Smooth muscle cell (in vitro differentiated cells): Measurements from ENCODE around the gene MRPS9. TPM values are rescaled to one million over a fixed set of nuclear protein-coding genes. Genes with fewer than 3 reads are reported as not detected.

Experiments
- DNase-seq: peaks from one replicate; lab custom pipeline; 2025; ENCODE audit not compliant: unreplicated experiment; lab: John Stamatoyannopoulos, UW
- H2AFZ ChIP-seq: fragments of 200-600 bp; sonication (generic); 2 replicates; pipeline ENCODE4 v1.6.0; 2016; ENCODE audit warnings: antibody characterized with exemption, low read depth, mild to moderate bottlenecking
- H3F3A ChIP-seq: fragments of 200-600 bp; sonication (generic); 2 replicates; pipeline ENCODE4 v1.6.0; 2017; ENCODE audit warnings: antibody characterized with exemption, low read depth
- H3K27ac ChIP-seq: fragments of 200-600 bp; sonication (generic); 2 replicates; pipeline ENCODE4 v1.5.1; 2016; ENCODE audit warnings: low read depth, mild to moderate bottlenecking
- H3K27me3 ChIP-seq: fragments of 200-600 bp; sonication (generic); 2 replicates; pipeline ENCODE4 v1.6.1; 2016; ENCODE audit warnings: low read depth, mild to moderate bottlenecking
- H3K36me3 ChIP-seq: fragments of 200-600 bp; sonication (generic); 2 replicates; pipeline ENCODE4 v1.5.1; 2016; ENCODE audit warnings: low read depth
- H3K4me1 ChIP-seq: fragments of 200-600 bp; sonication (generic); 2 replicates; pipeline ENCODE4 v1.5.1; 2016; ENCODE audit warnings: low read depth
- H3K4me2 ChIP-seq: fragments of 200-600 bp; sonication (generic); 2 replicates; pipeline ENCODE4 v1.6.0; 2016; ENCODE audit warnings: mild to moderate bottlenecking
- H3K4me3 ChIP-seq: fragments of 200-600 bp; sonication (generic); 2 replicates; pipeline ENCODE4 v1.5.1; 2016; ENCODE audit warnings: mild to moderate bottlenecking
- H3K79me2 ChIP-seq: fragments of 200-600 bp; sonication (generic); 2 replicates; pipeline ENCODE4 v1.6.0; 2016; ENCODE audit warnings: low read depth, mild to moderate bottlenecking
- H3K9ac ChIP-seq: fragments of 200-600 bp; sonication (generic); 2 replicates; pipeline ENCODE4 v1.6.0; 2016; ENCODE audit warnings: low read depth
- H3K9me3 ChIP-seq: fragments of 200-600 bp; sonication (generic); replicated peaks from 2 replicates; pipeline ENCODE4 v1.5.1; 2016; ENCODE audit warnings: low read depth
- H4K20me1 ChIP-seq: fragments of 200-600 bp; sonication (generic); 2 replicates; pipeline ENCODE4 v1.6.0; 2016; ENCODE audit warnings: low read depth
- WGBS: methylation state at CpG from one replicate; pipeline ENCODE4 v1.1.7; 2016; ENCODE audit warnings: low lambda C conversion rate; 5-methylcytosine and 5-hydroxymethylcytosine counted together
- polyA plus RNA-seq: library from polyadenylated mRNA; unstranded; fragments of >200 nt; fragmentation: Nextera tagmentation; extraction: Ambion mirVana; gene quantifications from 2 replicates; pipeline ENCODE4 v1.2.1, GENCODE V29; 2016
- total RNA-seq: library from RNA; depleted of rRNA; stranded (reverse); fragments of >200 nt; gene quantifications from 2 replicates; pipeline ENCODE4 v1.2.3, GENCODE V29; 2014
- TF ChIP-seq, protein P1 (sequence below): fragments of 200-600 bp; sonication (generic); IDR thresholded peaks from 2 replicates; pipeline ENCODE4 v1.5.1; 2017; ENCODE audit warnings: borderline replicate concordance, mild to moderate bottlenecking, antibody characterized with exemption; ENCODE audit not compliant: insufficient read depth, poor library complexity, severe bottlenecking

The MRPS9 gene
- total and polyA plus RNA-seq, 2 experiments from 2014 or later: 25.1 to 26.2 TPM

DNA sequence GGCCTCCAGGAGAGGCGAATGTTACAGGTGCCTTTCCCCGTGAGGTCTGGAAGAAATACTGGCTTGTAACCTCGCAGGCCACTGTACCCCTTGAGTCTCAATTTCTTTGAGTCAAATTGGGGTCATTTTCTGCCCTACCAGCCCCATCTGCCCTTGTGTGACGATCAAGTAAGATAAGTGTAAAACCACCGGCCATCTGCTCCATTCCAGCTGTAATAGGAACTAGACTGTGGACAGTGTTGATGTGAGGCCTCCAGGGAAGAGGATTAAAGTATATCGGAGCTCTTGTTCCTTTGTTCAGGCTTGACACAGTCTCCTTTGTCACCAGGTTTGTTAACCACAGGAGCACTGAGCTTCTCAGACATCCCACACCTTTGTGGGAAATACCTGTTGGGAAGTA, 65.6 kb downstream of the MRPS9 start:
- Histone ChIP-seq H3F3A (no peaks in the 10 kb centered on the region), H4K20me1 (no peaks in the 10 kb centered on the region), H3K9ac (peak overlapping the region; percentile 36), H3K27me3 (no peaks in the 10 kb centered on the region), H3K4me2 (peak overlapping the region; percentile 3), H3K4me1 (peaks cover 7% of the 10 kb centered on the region), H3K36me3 (no peaks in the 10 kb centered on the region), H2AFZ (no peak overlapping the region), H3K79me2 (no peaks in the 10 kb centered on the region), H3K9me3 (no peaks in the 10 kb centered on the region), H3K4me3 (no peak overlapping the region), H3K27ac (peak overlapping the region; percentile 57)
- WGBS: 54% methylated on average over 6 of the region's 6 CpGs
- TF ChIP-seq, protein P1, sequence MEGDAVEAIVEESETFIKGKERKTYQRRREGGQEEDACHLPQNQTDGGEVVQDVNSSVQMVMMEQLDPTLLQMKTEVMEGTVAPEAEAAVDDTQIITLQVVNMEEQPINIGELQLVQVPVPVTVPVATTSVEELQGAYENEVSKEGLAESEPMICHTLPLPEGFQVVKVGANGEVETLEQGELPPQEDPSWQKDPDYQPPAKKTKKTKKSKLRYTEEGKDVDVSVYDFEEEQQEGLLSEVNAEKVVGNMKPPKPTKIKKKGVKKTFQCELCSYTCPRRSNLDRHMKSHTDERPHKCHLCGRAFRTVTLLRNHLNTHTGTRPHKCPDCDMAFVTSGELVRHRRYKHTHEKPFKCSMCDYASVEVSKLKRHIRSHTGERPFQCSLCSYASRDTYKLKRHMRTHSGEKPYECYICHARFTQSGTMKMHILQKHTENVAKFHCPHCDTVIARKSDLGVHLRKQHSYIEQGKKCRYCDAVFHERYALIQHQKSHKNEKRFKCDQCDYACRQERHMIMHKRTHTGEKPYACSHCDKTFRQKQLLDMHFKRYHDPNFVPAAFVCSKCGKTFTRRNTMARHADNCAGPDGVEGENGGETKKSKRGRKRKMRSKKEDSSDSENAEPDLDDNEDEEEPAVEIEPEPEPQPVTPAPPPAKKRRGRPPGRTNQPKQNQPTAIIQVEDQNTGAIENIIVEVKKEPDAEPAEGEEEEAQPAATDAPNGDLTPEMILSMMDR: no peak
- DNase-seq: no peak

DNA sequence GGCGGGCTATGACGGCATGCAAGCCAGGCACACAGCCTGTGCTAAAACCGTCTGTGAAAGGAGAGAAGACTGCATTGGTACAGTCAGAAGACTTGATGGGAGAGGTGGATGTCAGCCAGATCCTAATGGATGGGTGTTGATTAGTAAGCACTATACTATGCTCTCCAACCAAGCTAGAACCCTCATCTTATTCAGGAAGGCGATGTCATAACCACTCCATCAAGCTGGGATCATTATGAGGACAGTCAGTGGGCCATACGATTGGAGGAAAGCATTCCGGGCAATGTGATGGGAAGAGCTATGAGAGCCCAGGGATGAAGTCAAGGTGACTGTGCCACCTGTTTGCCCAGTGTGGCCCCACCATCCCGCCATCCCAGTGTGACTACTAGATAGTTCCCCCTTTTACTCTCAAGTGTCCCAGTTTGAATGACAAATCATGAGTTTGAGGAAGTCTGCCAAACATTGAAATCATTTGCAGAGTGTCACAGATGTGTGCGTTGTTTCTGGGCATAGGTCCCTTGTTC, 66.4 kb downstream of the MRPS9 start:
- H3K79me2 ChIP-seq: no peaks in the 10 kb centered on the region
- H3K4me1 ChIP-seq: peaks cover 7% of the 10 kb centered on the region
- H2AFZ ChIP-seq: no peak overlapping the region
- H3F3A ChIP-seq: no peaks in the 10 kb centered on the region
- TF ChIP-seq, protein P1: no peak
- 94% methylated on average over 8 of the region's 8 CpGs for WGBS
- H3K4me2 ChIP-seq: no peak overlapping the region
- DNase-seq: no peak
- no peak overlapping the region for H3K4me3 ChIP-seq
- H3K27me3 ChIP-seq: no peaks in the 10 kb centered on the region
- no peaks in the 10 kb centered on the region for H3K9me3 ChIP-seq
- H3K36me3 ChIP-seq: no peaks in the 10 kb centered on the region
- H3K27ac ChIP-seq: no peak overlapping the region
- H4K20me1 ChIP-seq: no peaks in the 10 kb centered on the region
- no peak overlapping the region for H3K9ac ChIP-seq

DNA sequence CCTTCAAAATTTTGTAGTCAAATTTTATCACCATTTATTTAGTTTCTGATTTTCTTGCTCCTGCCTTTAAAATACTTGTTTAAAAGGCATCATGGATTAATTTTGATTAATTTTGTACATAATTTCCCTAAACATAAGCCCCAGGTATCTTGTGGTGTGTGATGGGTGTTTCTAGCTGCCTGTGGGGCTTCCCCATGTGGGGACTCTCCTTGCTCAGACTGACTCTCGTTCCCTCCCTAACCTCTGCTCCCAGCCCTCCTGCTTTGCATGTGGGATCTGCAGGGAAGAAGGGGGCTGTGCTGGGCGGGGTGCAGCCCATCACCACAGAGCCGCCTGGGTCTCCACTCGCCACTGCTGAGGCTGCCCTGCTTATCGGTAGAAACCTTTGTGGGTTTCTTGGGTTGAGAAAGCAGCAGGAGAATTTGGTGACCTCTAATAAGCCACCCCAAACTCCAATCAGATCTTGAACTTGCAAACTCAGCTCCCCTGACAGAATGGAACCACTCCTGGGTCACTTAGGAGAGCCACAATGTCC, 72.5 kb downstream of the MRPS9 start:
- no peak overlapping the region for H3K9ac ChIP-seq
- no peaks in the 10 kb centered on the region for H3K4me1 ChIP-seq
- no peaks in the 10 kb centered on the region for H4K20me1 ChIP-seq
- H3K79me2 ChIP-seq: no peaks in the 10 kb centered on the region
- no peak overlapping the region for H3K4me2 ChIP-seq
- H3K4me3 ChIP-seq: no peak overlapping the region
- H3F3A ChIP-seq: no peaks in the 10 kb centered on the region
- H3K9me3 ChIP-seq: no peaks in the 10 kb centered on the region
- no peak overlapping the region for H2AFZ ChIP-seq
- 90% methylated on average over 5 of the region's 5 CpGs for WGBS
- no peak for DNase-seq
- H3K27ac ChIP-seq: no peak overlapping the region
- TF ChIP-seq, protein P1: no peak
- no peaks in the 10 kb centered on the region for H3K27me3 ChIP-seq
- no peaks in the 10 kb centered on the region for H3K36me3 ChIP-seq

DNA sequence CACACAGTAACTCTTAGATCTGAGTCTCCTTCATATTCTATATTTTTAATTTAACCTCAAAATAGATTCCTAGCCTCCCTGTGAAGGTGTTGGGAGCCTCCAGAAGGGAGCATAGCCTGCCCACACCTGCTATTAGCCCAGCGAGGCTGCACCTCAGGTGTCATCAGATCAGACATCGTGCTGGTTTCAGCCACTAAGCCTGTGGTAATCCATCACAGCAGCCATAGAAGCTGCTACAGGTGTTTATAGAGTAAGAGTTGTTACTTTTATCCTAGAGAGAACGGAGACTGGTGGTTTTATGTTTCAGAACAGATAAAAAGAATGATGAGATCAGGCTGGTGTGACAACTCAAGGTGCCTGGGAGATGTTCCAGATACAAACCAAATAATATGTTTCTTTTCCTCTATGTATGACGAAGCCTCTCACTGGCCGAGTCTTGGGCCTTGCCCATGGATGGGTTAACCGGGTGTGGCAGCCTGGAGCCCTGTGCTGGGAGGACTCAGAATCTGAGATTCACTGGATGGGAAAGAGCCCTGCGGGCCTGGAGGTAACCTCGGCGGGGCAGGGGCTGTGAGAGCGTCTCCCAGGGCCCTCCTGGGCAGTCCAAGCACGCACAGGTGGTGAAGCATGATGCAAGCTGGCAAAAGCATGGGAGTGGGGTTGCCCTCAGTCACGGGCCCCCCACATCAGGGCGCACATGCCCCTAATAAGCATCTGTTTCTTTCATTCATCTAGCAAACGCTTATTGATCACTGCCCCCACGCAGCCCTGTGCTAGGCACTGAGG, 73.7 kb downstream of the MRPS9 start:
- Histone ChIP-seq H3K27me3 (no peaks in the 10 kb centered on the region), H3K79me2 (no peaks in the 10 kb centered on the region), H3F3A (no peaks in the 10 kb centered on the region), H3K9me3 (no peaks in the 10 kb centered on the region), H4K20me1 (no peaks in the 10 kb centered on the region), H3K4me1 (no peaks in the 10 kb centered on the region), H3K27ac (no peak overlapping the region), H3K36me3 (no peaks in the 10 kb centered on the region), H3K4me3 (no peak overlapping the region), H3K4me2 (no peak overlapping the region), H3K9ac (no peak overlapping the region), H2AFZ (no peak overlapping the region)
- WGBS: 85% methylated on average over 15 of the region's 15 CpGs
- TF ChIP-seq, protein P1: no peak
- no peak for DNase-seq
